HepG2 (cell line): ENCODE measurements around the gene SLC22A31. TPM values are rescaled to one million over a fixed set of nuclear protein-coding genes. Genes with fewer than 3 reads are reported as not detected.
A peak's percentile ranks its signal among the peaks of the same experiment; 100 is the strongest.

ENCODE experiments used
- CBX1 ChIP-seq: IDR thresholded peaks from one replicate; pipeline ENCODE4 v1.6.1; 2016; ENCODE audit warnings: antibody characterized with exemption, low read depth
- CENPBD1 ChIP-seq: sonication (generic); formaldehyde crosslinking; IDR thresholded peaks from 2 replicates; pipeline ENCODE4 v1.8.0; 2022; ENCODE audit warnings: missing genetic modification reagents, low read depth, mild to moderate bottlenecking, borderline replicate concordance
- ETV6 ChIP-seq: sonication (generic); formaldehyde crosslinking; conservative IDR thresholded peaks from 2 replicates; pipeline ENCODE4 v1.4.0; 2020; ENCODE audit warnings: missing genetic modification reagents
- GATAD2A ChIP-seq: IDR thresholded peaks from 2 replicates; pipeline ENCODE4 v1.6.1; 2016
- MAFF ChIP-seq: IDR thresholded peaks from 2 replicates; pipeline ENCODE4 v1.6.1; 2011; ENCODE audit warnings: low read depth, low read length, improper control_type of control experiment
- PRMT3 ChIP-seq: sonication (generic); formaldehyde crosslinking; IDR thresholded peaks from 2 replicates; pipeline ENCODE4 v1.8.1; 2022; ENCODE audit warnings: low read depth, mild to moderate bottlenecking, moderate library complexity, missing genetic modification reagents, borderline replicate concordance
- TCF7 ChIP-seq: sonication (generic); IDR thresholded peaks from 2 replicates; pipeline ENCODE4 v1.6.1; 2016; ENCODE audit warnings: antibody characterized with exemption, low read depth
- ZNF275 ChIP-seq: sonication (generic); formaldehyde crosslinking; IDR thresholded peaks from 2 replicates; pipeline ENCODE4 v1.8.0; 2022; ENCODE audit warnings: missing genetic modification reagents, mild to moderate bottlenecking, inconsistent platforms, borderline replicate concordance
- ZNF546 ChIP-seq: sonication (generic); formaldehyde crosslinking; conservative IDR thresholded peaks from 2 replicates; pipeline ENCODE4 v1.8.1; 2023; ENCODE audit warnings: mild to moderate bottlenecking, missing genetic modification reagents
- ZNF710 ChIP-seq: sonication (generic); formaldehyde crosslinking; IDR thresholded peaks from 2 replicates; pipeline ENCODE4 v1.5.0; 2020; ENCODE audit warnings: mild to moderate bottlenecking, missing genetic modification reagents, borderline replicate concordance
- ZNF768 ChIP-seq: sonication (generic); formaldehyde crosslinking; IDR thresholded peaks from 2 replicates; pipeline ENCODE4 v1.4.0; 2020; ENCODE audit warnings: missing genetic modification reagents
- polyA plus RNA-seq, 8 experiments: library from polyadenylated mRNA; depleted of rRNA in 3 of 8; stranded (reverse) in 7 of 8; unstranded in 1 of 8; fragments of >200 nt; fragmentation: Illumina TruSeq in 4 of 8; extraction: Trizol in 4 of 8; gene quantifications; 2 replicates each; pipeline versions ENCODE4 v1.2.1 to v1.2.3, GENCODE V29; 2011 to 2016; ENCODE audit warnings: low read depth in 4 of 8, missing spikeins in 1 of 8, mixed read lengths in 1 of 8; ENCODE audit not compliant: insufficient read depth in 1 of 8
- total RNA-seq, 5 experiments: library from RNA; depleted of rRNA; stranded (reverse); fragments of >200 nt; fragmentation: Illumina TruSeq; extraction: Trizol; gene quantifications; 2 replicates each; pipeline ENCODE4 v1.2.3, GENCODE V29; 2016; ENCODE audit warnings: low read depth in 1 of 5
- TF ChIP-seq, protein P1 (sequence below): sonication (generic); formaldehyde crosslinking; IDR thresholded peaks from 2 replicates; pipeline ENCODE4 v1.5.0; 2020; ENCODE audit warnings: mild to moderate bottlenecking, missing genetic modification reagents, borderline replicate concordance
- TF ChIP-seq, protein P2 (sequence below): sonication (generic); formaldehyde crosslinking; conservative IDR thresholded peaks from 2 replicates; pipeline ENCODE4 v1.4.0; 2020; ENCODE audit warnings: mild to moderate bottlenecking, missing genetic modification reagents, moderate library complexity

The SLC22A31 gene
- total and polyA plus RNA-seq, 2 of the 13 experiments (the other 11 are each of a cell fraction or from before 2014, with no cell fraction given): 67.3 to 83.3 TPM

DNA sequence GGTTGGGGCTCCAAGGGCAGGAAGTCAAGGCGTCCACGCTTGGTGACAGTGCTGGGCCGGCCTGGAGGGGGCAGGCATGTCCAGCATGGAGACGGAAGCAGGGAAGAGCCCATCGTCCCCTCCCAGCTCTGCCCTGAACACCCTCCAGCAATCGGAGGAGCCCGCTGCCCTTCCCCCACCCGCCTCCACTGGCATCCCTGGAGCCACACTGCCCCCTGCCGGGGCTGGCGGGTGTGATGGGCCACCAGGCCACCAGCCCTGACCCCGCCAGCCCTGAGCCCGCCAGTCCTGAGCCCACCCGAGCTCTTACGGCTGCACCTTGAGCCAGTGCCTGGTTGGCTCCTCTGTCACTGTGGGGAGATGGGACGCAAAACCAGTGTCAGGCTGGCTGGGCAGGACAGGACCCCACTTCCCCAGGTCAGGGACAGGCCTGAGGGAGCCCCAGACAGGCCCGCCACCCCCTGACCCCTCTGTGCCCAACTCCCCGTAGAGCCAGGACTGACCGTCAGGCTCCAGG is 32.9 kb downstream of the SLC22A31 start (continued):
- TF ChIP-seq, protein P1, sequence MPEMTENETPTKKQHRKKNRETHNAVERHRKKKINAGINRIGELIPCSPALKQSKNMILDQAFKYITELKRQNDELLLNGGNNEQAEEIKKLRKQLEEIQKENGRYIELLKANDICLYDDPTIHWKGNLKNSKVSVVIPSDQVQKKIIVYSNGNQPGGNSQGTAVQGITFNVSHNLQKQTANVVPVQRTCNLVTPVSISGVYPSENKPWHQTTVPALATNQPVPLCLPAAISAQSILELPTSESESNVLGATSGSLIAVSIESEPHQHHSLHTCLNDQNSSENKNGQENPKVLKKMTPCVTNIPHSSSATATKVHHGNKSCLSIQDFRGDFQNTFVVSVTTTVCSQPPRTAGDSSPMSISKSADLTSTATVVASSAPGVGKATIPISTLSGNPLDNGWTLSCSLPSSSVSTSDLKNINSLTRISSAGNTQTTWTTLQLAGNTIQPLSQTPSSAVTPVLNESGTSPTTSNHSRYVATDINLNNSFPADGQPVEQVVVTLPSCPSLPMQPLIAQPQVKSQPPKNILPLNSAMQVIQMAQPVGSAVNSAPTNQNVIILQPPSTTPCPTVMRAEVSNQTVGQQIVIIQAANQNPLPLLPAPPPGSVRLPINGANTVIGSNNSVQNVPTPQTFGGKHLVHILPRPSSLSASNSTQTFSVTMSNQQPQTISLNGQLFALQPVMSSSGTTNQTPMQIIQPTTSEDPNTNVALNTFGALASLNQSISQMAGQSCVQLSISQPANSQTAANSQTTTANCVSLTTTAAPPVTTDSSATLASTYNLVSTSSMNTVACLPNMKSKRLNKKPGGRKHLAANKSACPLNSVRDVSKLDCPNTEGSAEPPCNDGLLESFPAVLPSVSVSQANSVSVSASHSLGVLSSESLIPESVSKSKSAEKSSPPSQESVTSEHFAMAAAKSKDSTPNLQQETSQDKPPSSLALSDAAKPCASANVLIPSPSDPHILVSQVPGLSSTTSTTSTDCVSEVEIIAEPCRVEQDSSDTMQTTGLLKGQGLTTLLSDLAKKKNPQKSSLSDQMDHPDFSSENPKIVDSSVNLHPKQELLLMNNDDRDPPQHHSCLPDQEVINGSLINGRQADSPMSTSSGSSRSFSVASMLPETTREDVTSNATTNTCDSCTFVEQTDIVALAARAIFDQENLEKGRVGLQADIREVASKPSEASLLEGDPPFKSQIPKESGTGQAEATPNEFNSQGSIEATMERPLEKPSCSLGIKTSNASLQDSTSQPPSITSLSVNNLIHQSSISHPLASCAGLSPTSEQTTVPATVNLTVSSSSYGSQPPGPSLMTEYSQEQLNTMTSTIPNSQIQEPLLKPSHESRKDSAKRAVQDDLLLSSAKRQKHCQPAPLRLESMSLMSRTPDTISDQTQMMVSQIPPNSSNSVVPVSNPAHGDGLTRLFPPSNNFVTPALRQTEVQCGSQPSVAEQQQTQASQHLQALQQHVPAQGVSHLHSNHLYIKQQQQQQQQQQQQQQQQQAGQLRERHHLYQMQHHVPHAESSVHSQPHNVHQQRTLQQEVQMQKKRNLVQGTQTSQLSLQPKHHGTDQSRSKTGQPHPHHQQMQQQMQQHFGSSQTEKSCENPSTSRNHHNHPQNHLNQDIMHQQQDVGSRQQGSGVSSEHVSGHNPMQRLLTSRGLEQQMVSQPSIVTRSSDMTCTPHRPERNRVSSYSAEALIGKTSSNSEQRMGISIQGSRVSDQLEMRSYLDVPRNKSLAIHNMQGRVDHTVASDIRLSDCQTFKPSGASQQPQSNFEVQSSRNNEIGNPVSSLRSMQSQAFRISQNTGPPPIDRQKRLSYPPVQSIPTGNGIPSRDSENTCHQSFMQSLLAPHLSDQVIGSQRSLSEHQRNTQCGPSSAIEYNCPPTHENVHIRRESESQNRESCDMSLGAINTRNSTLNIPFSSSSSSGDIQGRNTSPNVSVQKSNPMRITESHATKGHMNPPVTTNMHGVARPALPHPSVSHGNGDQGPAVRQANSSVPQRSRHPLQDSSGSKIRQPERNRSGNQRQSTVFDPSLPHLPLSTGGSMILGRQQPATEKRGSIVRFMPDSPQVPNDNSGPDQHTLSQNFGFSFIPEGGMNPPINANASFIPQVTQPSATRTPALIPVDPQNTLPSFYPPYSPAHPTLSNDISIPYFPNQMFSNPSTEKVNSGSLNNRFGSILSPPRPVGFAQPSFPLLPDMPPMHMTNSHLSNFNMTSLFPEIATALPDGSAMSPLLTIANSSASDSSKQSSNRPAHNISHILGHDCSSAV (CRISPR knock-in tag): no peak
- TF ChIP-seq PRMT3: no peak
- TF ChIP-seq TCF7: no peak
- 0 out of 2 replicates have a peak, but pooled peaks have one; percentile 74 for TF ChIP-seq ETV6 (CRISPR knock-in tag)
- TF ChIP-seq ZNF768: peak; percentile 72
- 0 out of 2 replicates have a peak, but pooled peaks have one; percentile 69 for TF ChIP-seq ZNF546
- TF ChIP-seq, protein P2, sequence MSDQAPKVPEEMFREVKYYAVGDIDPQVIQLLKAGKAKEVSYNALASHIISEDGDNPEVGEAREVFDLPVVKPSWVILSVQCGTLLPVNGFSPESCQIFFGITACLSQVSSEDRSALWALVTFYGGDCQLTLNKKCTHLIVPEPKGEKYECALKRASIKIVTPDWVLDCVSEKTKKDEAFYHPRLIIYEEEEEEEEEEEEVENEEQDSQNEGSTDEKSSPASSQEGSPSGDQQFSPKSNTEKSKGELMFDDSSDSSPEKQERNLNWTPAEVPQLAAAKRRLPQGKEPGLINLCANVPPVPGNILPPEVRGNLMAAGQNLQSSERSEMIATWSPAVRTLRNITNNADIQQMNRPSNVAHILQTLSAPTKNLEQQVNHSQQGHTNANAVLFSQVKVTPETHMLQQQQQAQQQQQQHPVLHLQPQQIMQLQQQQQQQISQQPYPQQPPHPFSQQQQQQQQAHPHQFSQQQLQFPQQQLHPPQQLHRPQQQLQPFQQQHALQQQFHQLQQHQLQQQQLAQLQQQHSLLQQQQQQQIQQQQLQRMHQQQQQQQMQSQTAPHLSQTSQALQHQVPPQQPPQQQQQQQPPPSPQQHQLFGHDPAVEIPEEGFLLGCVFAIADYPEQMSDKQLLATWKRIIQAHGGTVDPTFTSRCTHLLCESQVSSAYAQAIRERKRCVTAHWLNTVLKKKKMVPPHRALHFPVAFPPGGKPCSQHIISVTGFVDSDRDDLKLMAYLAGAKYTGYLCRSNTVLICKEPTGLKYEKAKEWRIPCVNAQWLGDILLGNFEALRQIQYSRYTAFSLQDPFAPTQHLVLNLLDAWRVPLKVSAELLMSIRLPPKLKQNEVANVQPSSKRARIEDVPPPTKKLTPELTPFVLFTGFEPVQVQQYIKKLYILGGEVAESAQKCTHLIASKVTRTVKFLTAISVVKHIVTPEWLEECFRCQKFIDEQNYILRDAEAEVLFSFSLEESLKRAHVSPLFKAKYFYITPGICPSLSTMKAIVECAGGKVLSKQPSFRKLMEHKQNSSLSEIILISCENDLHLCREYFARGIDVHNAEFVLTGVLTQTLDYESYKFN (CRISPR knock-in tag): peak; percentile 44; the same call in 1 of the 2 replicates
- peak; percentile 65 for TF ChIP-seq GATAD2A
- TF ChIP-seq ZNF710 (CRISPR knock-in tag): peak; percentile 94
- peak; percentile 82 for TF ChIP-seq CBX1
- TF ChIP-seq MAFF: no peak
- no peak for TF ChIP-seq CENPBD1 (CRISPR knock-in tag)
- TF ChIP-seq ZNF275 (CRISPR knock-in tag): no peak
